GM19324 (cell line): ENCODE data around the gene ACBD6.
"Not testable (repeated sequence)": the region's sequence is repeated elsewhere in the genome, so short reads cannot be mapped to it uniquely, and the experiment has no call there.

ENCODE experiments used
- ATAC-seq: cut with Tn5 transposase; IDR thresholded peaks from one replicate; pipeline ENCODE4 v1.9.1; 2021; ENCODE audit warnings: mild to moderate bottlenecking, moderate library complexity; ENCODE audit not compliant: unreplicated experiment, low FRiP score

Gene ACBD6

GRCh38 chr1:180424848-180425457 is 77.4 kb downstream of the ACBD6 start:
- ATAC-seq: no peak

- no peak for ATAC-seq
Measured at GRCh38 chr1:180421614-180422013, 80.8 kb downstream of the ACBD6 start.

- not testable (repeated sequence) for ATAC-seq
Measured at GRCh38 chr1:180421145-180421544, 81.2 kb downstream of the ACBD6 start.

GRCh38 chr1:180415985-180416633 is 86.3 kb downstream of the ACBD6 start:
- ATAC-seq: no peak

GRCh38 chr1:180415236-180415848 is 87.0 kb downstream of the ACBD6 start:
- ATAC-seq: no peak

GRCh38 chr1:180412583-180412982 is 89.8 kb downstream of the ACBD6 start:
- ATAC-seq: no peak

GRCh38 chr1:180408128-180408527 is 94.2 kb downstream of the ACBD6 start:
- ATAC-seq: not testable (repeated sequence)

GRCh38 chr1:180407051-180407450 is 95.3 kb downstream of the ACBD6 start:
- ATAC-seq: no peak

- ATAC-seq: no peak
Measured at GRCh38 chr1:180402551-180402950, 99.8 kb downstream of the ACBD6 start.

- no peak for ATAC-seq
Measured at GRCh38 chr1:180402001-180402400, 100.4 kb downstream of the ACBD6 start.

- no peak for ATAC-seq
Measured at GRCh38 chr1:180397175-180397574, 105.2 kb downstream of the ACBD6 start.

- ATAC-seq: no peak
Measured at GRCh38 chr1:180392427-180393145, 109.8 kb downstream of the ACBD6 start.

GRCh38 chr1:180392020-180392419 is 110.4 kb downstream of the ACBD6 start:
- no peak for ATAC-seq

GRCh38 chr1:180387413-180387812 is 115.0 kb downstream of the ACBD6 start:
- ATAC-seq: no peak

- no peak for ATAC-seq
Measured at GRCh38 chr1:180386745-180387367, 115.5 kb downstream of the ACBD6 start.

GRCh38 chr1:180385144-180385543 is 117.2 kb downstream of the ACBD6 start:
- ATAC-seq: no peak

GRCh38 chr1:180384286-180385005 is 117.9 kb downstream of the ACBD6 start:
- ATAC-seq: no peak

GRCh38 chr1:180382326-180383115 is 119.9 kb downstream of the ACBD6 start:
- ATAC-seq: no peak

- ATAC-seq: no peak
Measured at GRCh38 chr1:180381184-180381580, 121.2 kb downstream of the ACBD6 start.
